Epidermal melanocyte (primary cell): ENCODE measurements around the gene ASB15.
"Not testable (repeated sequence)": the region's sequence is repeated elsewhere in the genome, so short reads cannot be mapped to it uniquely, and the experiment has no call there.

ENCODE experiments used
- DNase-seq: peaks from one replicate; pipeline ENCODE4 v3.0.0; 2011; ENCODE audit warnings: low spot score; ENCODE audit not compliant: insufficient read length

Gene ASB15

DNA sequence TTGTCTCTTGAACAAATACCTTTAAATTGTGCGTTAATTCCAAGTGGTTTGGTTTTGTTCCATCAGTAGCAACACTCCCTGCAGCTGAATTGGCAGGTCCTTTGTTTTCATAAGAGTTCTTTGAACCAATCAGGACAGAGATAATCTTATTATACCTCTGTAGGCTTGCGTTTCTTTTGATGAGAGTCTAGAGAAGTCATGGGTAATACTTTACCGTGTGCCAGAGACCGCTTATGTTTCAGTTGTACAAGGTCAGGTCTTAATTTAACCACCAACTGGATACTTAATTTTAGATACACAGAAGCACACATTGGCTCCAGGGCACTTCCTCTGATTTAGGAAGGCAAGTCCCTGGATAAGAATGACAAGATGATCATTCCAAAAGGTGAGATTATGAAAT, at the start of gene ASB15:
TSS of gene ASB15 (plus strand) at position 292 of the 400 bp plus-strand sequence. CDS start 12,682 bp downstream, outside the sequence.
- DNase-seq: no peak

GRCh38 chr7:123552134-123552533, 49.5 kb upstream of the ASB15 start:
- not testable (repeated sequence) for DNase-seq

GRCh38 chr7:123552641-123553040, 49.0 kb upstream of the ASB15 start:
- no peak for DNase-seq

DNA sequence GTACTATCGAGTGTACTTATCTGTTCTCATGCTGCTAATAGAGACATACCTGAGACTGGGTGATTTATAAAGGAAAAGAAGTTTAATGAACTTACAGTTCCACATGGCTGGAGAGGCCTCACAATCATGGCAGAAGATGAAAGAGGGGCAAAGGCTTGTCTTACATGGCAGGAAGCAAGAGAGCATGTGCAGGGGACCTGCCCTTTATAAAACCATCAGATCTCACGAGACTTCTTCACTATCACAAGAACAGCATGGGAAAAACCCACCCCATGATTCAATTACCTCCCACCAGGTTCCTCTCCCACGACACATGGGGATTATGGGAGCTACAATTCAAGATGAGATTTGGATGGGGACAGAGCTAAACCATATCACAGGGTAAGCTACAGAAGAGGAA, 48.5 kb upstream of the ASB15 start:
- no peak for DNase-seq

DNA sequence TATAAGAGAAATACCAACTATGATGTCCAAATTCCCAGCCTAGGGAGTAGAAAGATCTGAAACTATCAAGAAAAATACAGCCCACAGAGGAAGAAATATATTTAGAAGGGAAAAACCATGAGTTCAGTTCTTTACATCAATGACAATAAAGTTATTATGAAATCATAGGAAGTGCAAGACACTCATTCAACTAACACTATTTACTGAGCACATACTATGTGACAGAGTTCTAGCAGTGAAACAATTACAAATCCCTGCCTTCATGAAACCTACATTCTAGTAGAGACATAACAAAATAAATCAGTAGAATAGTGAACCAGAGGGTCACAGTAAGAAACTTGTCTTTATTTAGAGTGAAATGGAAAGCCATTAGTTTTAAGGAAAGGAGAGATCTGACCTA, 46.1 kb upstream of the ASB15 start:
- no peak for DNase-seq

- no peak for DNase-seq
These were observed 44.6 kb upstream of the ASB15 start for GRCh38 chr7:123557016-123557397.

DNA sequence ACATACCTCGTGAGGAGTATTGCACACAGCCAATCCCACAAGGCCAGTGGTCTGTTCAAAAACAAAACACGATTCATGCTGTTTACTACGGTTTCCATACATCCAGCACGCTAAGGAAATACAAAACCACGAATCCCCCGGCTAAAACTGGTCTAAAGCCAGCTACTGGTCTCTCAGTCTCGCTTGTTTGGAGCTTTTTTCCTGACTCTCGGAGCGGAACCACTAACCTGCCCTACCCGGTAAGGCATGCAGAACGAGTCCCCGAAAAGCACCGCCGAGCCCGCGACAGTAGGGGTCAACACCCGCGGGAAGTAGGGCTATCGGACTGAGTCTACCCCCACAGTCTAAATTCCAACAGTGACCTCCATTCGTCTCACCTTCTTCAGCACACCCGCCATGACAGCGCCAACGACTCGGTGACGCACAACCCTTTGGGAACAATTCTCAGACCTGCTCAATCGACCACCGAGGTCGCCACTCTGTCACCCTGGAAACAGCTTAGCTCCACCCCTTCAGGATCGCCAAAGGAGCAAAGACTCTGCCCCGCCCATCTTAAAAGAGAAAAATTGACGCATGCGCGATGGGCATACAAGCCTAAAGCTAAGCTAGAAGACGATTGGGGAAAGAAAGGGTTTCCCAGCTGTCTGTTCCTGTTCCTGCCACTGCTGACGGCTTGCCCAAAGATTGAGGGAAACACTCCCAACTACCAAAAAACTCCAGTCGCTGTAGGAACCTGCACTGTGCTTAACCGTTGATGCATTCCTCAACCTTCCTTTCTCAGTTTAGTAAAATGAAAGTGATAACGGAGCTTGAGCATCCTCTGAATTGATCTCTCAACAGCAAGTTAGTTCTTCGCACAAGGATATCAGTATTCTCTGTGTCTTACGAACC, 44.0 kb upstream of the ASB15 start, which contains the start of gene NDUFA5:
TSS of gene NDUFA5 (minus strand) at position 421 of the 891 bp plus-strand sequence. CDS start at position 398, 23 bp downstream.
- DNase-seq: peak; percentile 85

GRCh38 chr7:123558289-123558874, 43.2 kb upstream of the ASB15 start:
- DNase-seq: no peak

GRCh38 chr7:123562121-123562520, 39.5 kb upstream of the ASB15 start:
- no peak for DNase-seq

DNA sequence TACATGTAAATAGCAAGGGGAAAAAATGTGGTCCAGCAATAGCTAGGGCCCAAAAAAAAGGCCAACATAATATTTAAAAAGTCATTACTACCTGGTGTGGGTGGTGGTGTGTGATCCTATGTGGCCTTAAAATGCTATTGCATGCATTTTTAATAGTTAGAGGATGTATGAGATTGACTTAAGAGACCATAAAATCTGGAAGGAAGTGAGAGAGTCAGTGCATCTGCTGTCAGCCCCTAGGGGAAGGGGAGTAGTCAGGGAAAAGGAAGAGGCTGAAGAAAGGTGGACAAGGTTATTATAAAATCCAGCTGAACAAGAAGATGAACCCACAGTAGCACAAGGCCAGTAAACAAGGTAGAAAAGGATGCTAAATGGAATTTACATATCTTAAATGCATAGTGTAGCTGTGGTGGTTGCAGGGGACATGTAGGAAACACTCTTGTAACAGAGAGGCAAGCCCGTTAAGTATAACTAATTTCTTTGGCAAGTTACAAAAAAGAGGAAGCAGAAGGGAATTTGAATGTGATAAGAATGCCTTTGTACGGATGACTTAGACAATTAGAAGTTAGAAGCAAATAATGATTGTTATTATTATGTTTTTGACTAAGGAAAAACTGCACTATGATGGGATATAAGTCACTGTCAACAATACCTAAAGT, 32.1 kb upstream of the ASB15 start:
- DNase-seq: no peak

DNA sequence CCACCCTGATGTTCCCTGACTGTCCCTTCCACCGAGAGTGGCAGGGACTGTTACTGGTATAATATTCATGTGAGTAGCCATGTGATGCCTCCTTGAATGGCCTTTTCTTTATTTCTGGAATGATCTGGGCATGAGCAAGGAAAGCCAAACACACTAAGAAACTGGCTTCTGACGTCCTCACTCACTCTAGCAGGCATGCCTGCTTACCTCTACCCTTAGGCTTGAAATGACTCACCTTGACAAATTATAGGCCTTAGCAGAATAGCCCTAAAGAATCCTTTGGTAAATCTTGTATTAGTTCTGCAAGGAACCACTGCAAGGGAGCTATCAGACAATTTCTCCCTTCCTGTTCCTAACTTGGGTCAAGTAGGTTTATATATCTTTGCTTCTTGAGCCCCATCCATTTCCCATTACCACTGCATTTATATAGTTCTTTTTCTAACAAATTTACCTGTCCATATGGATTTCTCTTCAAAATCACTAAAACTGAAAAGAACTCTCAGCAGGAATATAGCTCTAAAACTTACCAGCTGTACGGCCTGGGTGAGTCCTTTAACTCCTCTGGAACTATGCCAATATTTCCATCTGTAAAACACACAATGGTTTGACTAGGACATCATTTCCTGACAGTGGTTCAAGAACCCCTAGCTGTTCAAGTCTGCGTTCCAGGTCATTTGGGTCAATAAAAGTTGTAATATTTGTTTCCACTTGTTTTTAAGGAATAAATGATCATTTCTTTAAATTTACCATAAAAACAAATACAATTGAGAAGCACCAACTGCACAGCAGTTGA, 31.0 kb upstream of the ASB15 start:
- no peak for DNase-seq

DNA sequence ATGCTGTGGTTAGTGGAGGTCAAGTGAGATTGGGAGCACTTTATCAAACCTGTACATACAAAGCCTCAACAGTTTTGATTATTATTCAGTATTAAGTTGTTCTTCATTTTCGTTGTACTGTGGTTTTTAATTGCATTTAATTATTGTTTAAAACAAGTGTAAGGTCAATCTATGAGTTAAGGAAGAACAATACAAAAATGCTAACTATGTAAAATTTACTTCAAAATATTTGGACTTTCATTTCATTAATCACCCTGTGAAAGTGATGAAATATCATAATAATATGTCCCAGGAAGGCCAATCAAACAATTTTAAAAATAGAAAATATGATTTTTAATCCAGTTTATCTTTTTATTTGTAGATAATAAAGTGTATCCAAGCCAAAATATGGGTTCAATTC, 30.4 kb upstream of the ASB15 start:
- DNase-seq: no peak

DNA sequence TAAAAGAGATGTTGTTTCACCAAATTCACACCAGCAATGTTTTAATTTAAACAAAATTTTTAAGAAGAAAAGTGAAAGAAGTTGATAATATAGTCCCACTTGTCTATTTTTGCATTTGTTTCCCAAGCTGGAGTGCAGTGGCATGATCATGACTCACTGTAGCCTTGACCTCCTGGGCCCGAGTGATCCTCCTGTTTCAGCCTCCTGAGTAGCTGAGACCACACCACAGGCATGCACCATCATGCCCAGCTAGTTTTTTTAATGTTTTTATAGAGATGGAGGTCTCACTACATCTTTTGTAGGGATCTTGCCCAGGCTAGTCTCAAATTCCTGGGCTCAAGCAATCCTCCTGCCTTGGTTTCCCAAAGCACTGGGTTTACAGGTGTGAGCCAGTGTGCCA, 29.9 kb upstream of the ASB15 start:
- DNase-seq: no peak

- no peak for DNase-seq
These were observed 28.3 kb upstream of the ASB15 start for GRCh38 chr7:123573341-123573740.

- DNase-seq: no peak
These were observed 27.6 kb upstream of the ASB15 start for GRCh38 chr7:123573896-123574467.

GRCh38 chr7:123579416-123579815, 22.2 kb upstream of the ASB15 start:
- no peak for DNase-seq

- peak; percentile 45 for DNase-seq
These were observed 21.0 kb upstream of the ASB15 start for GRCh38 chr7:123580406-123581161.

- DNase-seq: no peak
These were observed 20.5 kb upstream of the ASB15 start for GRCh38 chr7:123581162-123581459.

DNA sequence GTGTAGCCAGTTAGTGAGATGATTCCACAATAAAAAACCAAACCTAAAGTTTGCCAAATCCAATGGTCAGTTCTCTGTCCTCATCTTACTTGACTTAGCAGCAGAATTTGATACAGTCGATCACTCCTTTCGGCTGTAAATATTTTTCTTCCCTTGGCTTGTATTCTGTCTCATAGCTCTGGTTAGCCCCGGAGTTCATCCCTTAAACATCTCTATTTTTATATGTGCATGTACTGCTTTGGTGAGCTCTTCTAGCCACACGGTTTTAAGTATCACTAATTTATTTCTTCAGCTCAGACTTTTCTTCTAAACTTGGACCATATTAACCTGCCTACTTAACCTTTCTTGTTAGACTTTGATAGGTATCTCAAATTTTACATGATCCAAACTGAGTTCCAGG, 17.8 kb upstream of the ASB15 start:
- no peak for DNase-seq

DNA sequence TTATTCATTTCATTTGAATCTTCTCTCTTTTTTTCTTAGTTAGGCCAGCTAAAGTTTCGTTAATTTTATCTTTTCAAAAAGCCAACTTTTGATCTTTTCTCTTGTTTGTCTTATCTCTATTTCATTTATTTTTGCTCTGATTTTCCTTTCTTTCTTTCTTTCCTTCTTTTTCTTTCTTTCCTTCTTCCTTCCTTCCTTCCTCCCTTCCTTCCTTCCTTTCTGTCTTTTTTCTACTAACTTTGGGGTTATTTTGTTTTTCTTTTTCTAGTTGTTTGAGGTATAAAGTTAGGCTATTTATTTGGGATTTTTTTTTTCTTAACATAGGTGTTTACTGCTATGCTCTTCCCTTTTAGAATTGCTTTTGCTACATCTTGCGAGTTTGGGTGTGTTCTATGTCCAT, 13.2 kb upstream of the ASB15 start:
- DNase-seq: no peak

DNA sequence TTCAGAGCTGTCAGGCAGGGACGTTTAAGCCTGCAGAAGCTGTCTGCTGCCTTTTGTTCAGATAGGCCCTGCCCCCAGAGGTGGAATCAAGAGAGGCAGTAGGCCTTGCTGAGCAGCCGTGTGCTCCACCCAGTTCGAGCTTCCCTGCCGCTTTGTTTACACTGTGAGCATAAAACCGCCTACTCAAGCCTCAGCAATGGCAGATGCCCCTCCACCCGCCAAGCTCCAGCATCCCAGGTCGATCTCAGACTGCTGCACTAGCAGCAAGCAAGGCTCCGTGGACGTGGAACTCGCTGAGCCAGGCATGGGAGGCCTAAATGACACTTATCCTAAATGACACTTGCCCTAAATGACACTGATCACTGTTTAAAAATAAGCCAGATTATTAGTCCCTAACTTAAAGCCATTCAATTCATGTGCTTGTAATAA, 6.8 kb upstream of the ASB15 start:
- DNase-seq: no peak
